HepG2 (cell line): ENCODE measurements around the gene MAGEH1. TPM values are rescaled to one million over a fixed set of nuclear protein-coding genes. Genes with fewer than 3 reads are reported as not detected.
A peak's percentile ranks its signal among the peaks of the same experiment; 100 is the strongest.

ENCODE experiments used
- ATAC-seq: fragments of 200-7000 bp; cut with Tn5 transposase; 3 replicates; pipeline ENCODE4 v1.9.1; 2020; ENCODE audit warnings: mild to moderate bottlenecking, moderate library complexity
- BruUV-seq: library from RNA; stranded (reverse); fragments of 400-500 nt; replicated peaks from 2 replicates; lab custom pipeline; 2021; lab: Mats Ljungman, UMichigan
- CTCF ChIA-PET: fragments of 300-600 bp; formaldehyde crosslinking; extraction: SDS; loops from one replicate; lab custom pipeline; 2021; ENCODE audit warnings: low total read pairs, inconsistent platforms, low intra/inter-chr PET ratio; lab: Yijun Ruan, JAX
- POLR2A ChIA-PET: fragments of 350-600 bp; sonication (Branson Sonifier 250); formaldehyde crosslinking; loops from one replicate; lab custom pipeline; 2020; ENCODE audit warnings: antibody characterized with exemption, inconsistent platforms; lab: Yijun Ruan, JAX
- DNase-seq: peaks from one replicate; pipeline ENCODE4 v3.0.0-alpha.2; 2015; ENCODE audit warnings: low spot score
- FAIRE-seq: peaks from 3 replicates; lab custom pipeline; 2011; peaks lifted over from hg19 to GRCh38; lab: Jason Lieb, UNC
- H2AFZ ChIP-seq: one replicate; pipeline ENCODE4 v1.6.1; 2011; ENCODE audit warnings: low read length, inconsistent platforms
- H3K27ac ChIP-seq: fragments of 300-600 bp; 3 replicates; pipeline ENCODE4 v1.8.0; 2011; ENCODE audit warnings: mixed run types, mild to moderate bottlenecking, mixed read lengths, low read length, inconsistent platforms; ENCODE audit not compliant: insufficient read depth; ENCODE audit errors: extremely low read length
- H3K27me3 ChIP-seq, 2 experiments: fragments of 200-600 bp in 1 of 2; 2 replicates in 1 of 2; 3 replicates in 1 of 2; pipeline versions ENCODE4 v1.6.0 to v1.8.0; 2011; ENCODE audit warnings: low read length in 2 of 2, mild to moderate bottlenecking in 2 of 2, moderate library complexity in 2 of 2, inconsistent platforms in 1 of 2; ENCODE audit not compliant: insufficient read depth in 2 of 2, control insufficient read depth in 1 of 2
- H3K36me3 ChIP-seq, 2 experiments: fragments of 200-600 bp in 1 of 2; replicated peaks in 1 of 2; 2 replicates in 1 of 2; 3 replicates in 1 of 2; pipeline versions ENCODE4 v1.5.1 to v1.8.0; 2011; ENCODE audit warnings: low read length in 2 of 2, inconsistent platforms in 1 of 2; ENCODE audit not compliant: insufficient read depth in 2 of 2, control insufficient read depth in 1 of 2
- H3K4me1 ChIP-seq: 2 replicates; pipeline ENCODE4 v1.5.1; 2012; ENCODE audit warnings: low read length, inconsistent platforms; ENCODE audit not compliant: insufficient read depth
- H3K4me2 ChIP-seq: 2 replicates; pipeline ENCODE4 v1.6.0; 2011; ENCODE audit warnings: low read depth, low read length, inconsistent platforms
- H3K4me3 ChIP-seq, 3 experiments: fragments of 200-600 bp in 1 of 3; sonication (generic), shearing (Covaris generic) in 1 of 3; replicated peaks in 1 of 3; 2 replicates each; pipeline ENCODE4 v1.5.1; 2011 to 2016; ENCODE audit warnings: low read length in 3 of 3, inconsistent platforms in 2 of 3, low read depth in 2 of 3, mild to moderate bottlenecking in 2 of 3, control low read depth in 1 of 3, mixed read lengths in 1 of 3; ENCODE audit not compliant: insufficient read depth in 1 of 3
- H3K79me2 ChIP-seq: one replicate; pipeline ENCODE4 v1.6.1; 2011; ENCODE audit warnings: low read length, inconsistent platforms; ENCODE audit not compliant: insufficient read depth
- H3K9ac ChIP-seq: 2 replicates; pipeline ENCODE4 v1.6.0; 2011; ENCODE audit warnings: mild to moderate bottlenecking, low read depth, low read length, inconsistent platforms; ENCODE audit not compliant: insufficient read depth
- H3K9me3 ChIP-seq: 2 replicates; pipeline ENCODE4 v1.5.1; 2012; ENCODE audit warnings: mild to moderate bottlenecking, low read length
- H4K20me1 ChIP-seq: 2 replicates; pipeline ENCODE4 v1.6.0; 2011; ENCODE audit warnings: inconsistent platforms, mild to moderate bottlenecking, low read length, moderate library complexity; ENCODE audit not compliant: insufficient read depth
- BCL6 ChIP-seq: IDR thresholded peaks from 2 replicates; pipeline ENCODE4 v1.6.1; 2016; ENCODE audit warnings: missing genetic modification reagents, missing compliant biosample characterization
- HCFC1 ChIP-seq: fragments of 150-350 bp; IDR thresholded peaks from 2 replicates; pipeline ENCODE4 v1.6.1; 2014; ENCODE audit warnings: low read depth, low read length
- HMGA1 ChIP-seq: sonication (generic); formaldehyde crosslinking; conservative IDR thresholded peaks from 2 replicates; pipeline ENCODE4 v1.4.0; 2020; ENCODE audit warnings: missing genetic modification reagents
- IRF1 ChIP-seq: sonication (generic); formaldehyde crosslinking; IDR thresholded peaks from 2 replicates; pipeline ENCODE4 v1.4.0; 2020; ENCODE audit warnings: low read depth, mild to moderate bottlenecking, missing genetic modification reagents
- JDP2 ChIP-seq: sonication (generic); formaldehyde crosslinking; IDR thresholded peaks from 2 replicates; pipeline ENCODE4 v1.8.1; 2022; ENCODE audit warnings: missing genetic modification reagents, borderline replicate concordance
- JUN ChIP-seq: sonication (generic); formaldehyde crosslinking; IDR thresholded peaks from 2 replicates; pipeline ENCODE4 v1.4.0; 2020; ENCODE audit warnings: mild to moderate bottlenecking, missing genetic modification reagents
- PAF1 ChIP-seq: IDR thresholded peaks from 2 replicates; pipeline ENCODE4 v1.6.1; 2016; ENCODE audit warnings: missing genetic modification reagents, missing compliant biosample characterization
- PPARG ChIP-seq: conservative IDR thresholded peaks from 2 replicates; pipeline ENCODE4 v1.6.1; 2016; ENCODE audit warnings: missing biosample characterization, missing genetic modification reagents
- RFX1 ChIP-seq: fragments of 450-650 bp; IDR thresholded peaks from 2 replicates; pipeline ENCODE4 v1.6.1; 2017
- SMARCE1 ChIP-seq: fragments of 450-650 bp; IDR thresholded peaks from 2 replicates; pipeline ENCODE4 v1.6.1; 2017; ENCODE audit warnings: borderline replicate concordance
- SP140L ChIP-seq: sonication (generic); formaldehyde crosslinking; IDR thresholded peaks from 2 replicates; pipeline ENCODE4 v1.4.0; 2020; ENCODE audit warnings: missing genetic modification reagents, borderline replicate concordance
- SPEN ChIP-seq: sonication (generic); formaldehyde crosslinking; IDR thresholded peaks from 2 replicates; pipeline ENCODE4 v1.5.1; 2020; ENCODE audit warnings: low read depth, mild to moderate bottlenecking, missing genetic modification reagents
- STAG1 ChIP-seq: sonication (generic); formaldehyde crosslinking; IDR thresholded peaks from 2 replicates; pipeline ENCODE4 v1.4.0; 2020; ENCODE audit warnings: missing genetic modification reagents
- TEAD3 ChIP-seq: optimal IDR thresholded peaks from 2 replicates; pipeline ENCODE3; 2016; ENCODE audit warnings: borderline replicate concordance
- ZBTB2 ChIP-seq: sonication (generic); formaldehyde crosslinking; IDR thresholded peaks from 2 replicates; pipeline ENCODE4 v1.8.0; 2022; ENCODE audit warnings: low read depth, missing genetic modification reagents
- ZBTB42 ChIP-seq: sonication (generic); formaldehyde crosslinking; IDR thresholded peaks from 2 replicates; pipeline ENCODE4 v1.5.0; 2020; ENCODE audit warnings: mild to moderate bottlenecking, missing genetic modification reagents
- ZC3H13 ChIP-seq: sonication (generic); formaldehyde crosslinking; IDR thresholded peaks from 2 replicates; pipeline ENCODE4 v1.8.1; 2023; ENCODE audit warnings: mild to moderate bottlenecking, missing genetic modification reagents, moderate library complexity
- ZC3H4 ChIP-seq: sonication (generic); formaldehyde crosslinking; IDR thresholded peaks from 2 replicates; pipeline ENCODE4 v1.4.0; 2020; ENCODE audit warnings: missing genetic modification reagents, borderline replicate concordance
- ZNF10 ChIP-seq: sonication (generic); formaldehyde crosslinking; IDR thresholded peaks from 2 replicates; pipeline ENCODE4 v1.4.0; 2020; ENCODE audit warnings: mild to moderate bottlenecking, low read depth, missing genetic modification reagents, borderline replicate concordance
- ZNF615 ChIP-seq: sonication (generic); formaldehyde crosslinking; IDR thresholded peaks from 2 replicates; pipeline ENCODE4 v1.5.0; 2020; ENCODE audit warnings: mild to moderate bottlenecking, missing genetic modification reagents, borderline replicate concordance
- ZNF709 ChIP-seq: sonication (generic); formaldehyde crosslinking; IDR thresholded peaks from 2 replicates; pipeline ENCODE4 v1.5.0; 2020; ENCODE audit warnings: mild to moderate bottlenecking, missing genetic modification reagents
- ZNF780A ChIP-seq: sonication (generic); formaldehyde crosslinking; IDR thresholded peaks from 2 replicates; pipeline ENCODE4 v1.8.0; 2022; ENCODE audit warnings: mild to moderate bottlenecking, missing genetic modification reagents, moderate library complexity
- ZNF878 ChIP-seq: sonication (generic); formaldehyde crosslinking; IDR thresholded peaks from 2 replicates; pipeline ENCODE4 v1.8.1; 2023; ENCODE audit warnings: mild to moderate bottlenecking, missing genetic modification reagents, moderate library complexity
- ZSCAN31 ChIP-seq: sonication (generic); formaldehyde crosslinking; IDR thresholded peaks from 2 replicates; pipeline ENCODE4 v1.5.0; 2020; ENCODE audit warnings: low read depth, mild to moderate bottlenecking, missing genetic modification reagents
- WGBS: methylation state at CpG from one replicate; pipeline ENCODE4 v1.1.6; 2017; ENCODE audit warnings: low lambda C conversion rate; 5-methylcytosine and 5-hydroxymethylcytosine counted together
- in situ Hi-C: cut with HindIII; loops from 2 replicates; pipeline ENCODE4 v1.10.0; 2017; ENCODE audit warnings: low pct_unique_long_range_greater_than_20kb; ENCODE audit not compliant: extremely low pct_ligation_motif_present
- intact Hi-C: fragments of 100-400 bp; cut with micrococcal nuclease; formaldehyde crosslinking; loops from one replicate; pipeline ENCODE4 v1.10.0; 2022; ENCODE audit not compliant: unreplicated experiment
- polyA plus RNA-seq, 8 experiments: library from polyadenylated mRNA; depleted of rRNA in 3 of 8; stranded (reverse) in 7 of 8; unstranded in 1 of 8; fragments of >200 nt; fragmentation: Illumina TruSeq in 4 of 8; extraction: Trizol in 4 of 8; gene quantifications; 2 replicates each; pipeline versions ENCODE4 v1.2.1 to v1.2.3, GENCODE V29; 2011 to 2016; ENCODE audit warnings: low read depth in 4 of 8, missing spikeins in 1 of 8, mixed read lengths in 1 of 8; ENCODE audit not compliant: insufficient read depth in 1 of 8
- total RNA-seq, 5 experiments: library from RNA; depleted of rRNA; stranded (reverse); fragments of >200 nt; fragmentation: Illumina TruSeq; extraction: Trizol; gene quantifications; 2 replicates each; pipeline ENCODE4 v1.2.3, GENCODE V29; 2016; ENCODE audit warnings: low read depth in 1 of 5

MAGEH1 gene
- total and polyA plus RNA-seq, 2 of the 13 experiments (the other 11 are each of a cell fraction or from before 2014, with no cell fraction given) = 3.8 to 5.0 TPM

GRCh38 chrX:55451626-55451989 lies 319 bp upstream of the MAGEH1 start (continued):
- TF ChIP-seq ZSCAN31 (no peak), STAG1 (CRISPR knock-in tag) (no peak), HMGA1 (CRISPR knock-in tag) (no peak), PAF1 (CRISPR knock-in tag) (no peak), ZNF615 (CRISPR knock-in tag) (no peak)

DNA sequence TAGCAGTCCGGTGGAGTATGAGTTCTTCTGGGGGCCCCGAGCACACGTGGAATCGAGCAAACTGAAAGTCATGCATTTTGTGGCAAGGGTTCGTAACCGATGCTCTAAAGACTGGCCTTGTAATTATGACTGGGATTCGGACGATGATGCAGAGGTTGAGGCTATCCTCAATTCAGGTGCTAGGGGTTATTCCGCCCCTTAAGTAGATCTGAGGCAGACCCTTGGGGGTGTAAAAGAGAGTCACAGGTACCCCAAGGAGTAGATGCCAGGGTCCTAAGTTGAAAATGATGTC lies 852 bp downstream of the MAGEH1 start:
- Histone ChIP-seq H4K20me1 (no peaks in the 10 kb centered on the region), H3K27ac (no peak overlapping the region), H3K4me3 (peak overlapping the region; percentile 49 to 64 (median 62); a peak in 5 of 6 replicates), H3K79me2 (no peaks in the 10 kb centered on the region), H3K4me2 (peak overlapping the region; percentile 74), H3K36me3 (no peaks in the 10 kb centered on the region), H3K4me1 (no peaks in the 10 kb centered on the region), H2AFZ (no peak overlapping the region), H3K27me3 (no peaks in the 10 kb centered on the region), H3K9ac (no peak overlapping the region), H3K9me3 (no peaks in the 10 kb centered on the region)
- TF ChIP-seq PPARG = no peak
- TF ChIP-seq ZNF709 (CRISPR knock-in tag) = no peak
- TF ChIP-seq ZNF780A (CRISPR knock-in tag) = no peak
- no peak for TF ChIP-seq ZNF878
- TF ChIP-seq TEAD3 (CRISPR knock-in tag) = no peak
- TF ChIP-seq ZC3H13 (CRISPR knock-in tag) = no peak
- no peak for TF ChIP-seq ZBTB42 (CRISPR knock-in tag)
- TF ChIP-seq JDP2 (CRISPR knock-in tag) = no peak
- TF ChIP-seq SMARCE1 = no peak
- TF ChIP-seq JUN (CRISPR knock-in tag) = no peak
- no peak for TF ChIP-seq ZNF10 (CRISPR knock-in tag)
- TF ChIP-seq IRF1 (CRISPR knock-in tag) = no peak
- no peak for TF ChIP-seq HCFC1
- TF ChIP-seq ZC3H4 (CRISPR knock-in tag) = no peak
- TF ChIP-seq SPEN (CRISPR knock-in tag) = no peak
- no peak for TF ChIP-seq SP140L (CRISPR knock-in tag)
- no peak for TF ChIP-seq RFX1
- no peak for TF ChIP-seq BCL6 (CRISPR knock-in tag)
- TF ChIP-seq ZBTB2 (CRISPR knock-in tag) = no peak
- BruUV-seq = no TSS peak
- in situ Hi-C loops = no loop called here
- 0% methylated on average over 1 of the region's 9 CpGs for WGBS
- intact Hi-C loops = no loop called here
- CTCF ChIA-PET = no interaction called here
- no peak for DNase-seq
- FAIRE-seq = no peak
- no peak; the same call in 2 of the 3 replicates for ATAC-seq
- POLR2A ChIA-PET = no interaction called here
